ENCODE results near the gene NTSR2. TPM values are rescaled to one million over a fixed set of nuclear protein-coding genes. Genes with fewer than 3 reads are reported as not detected.

The NTSR2 gene
- total and polyA plus RNA-seq, 10 of the 15 experiments (the other 5 are each of a cell fraction or from before 2014, with no cell fraction given) = not detected

DNA sequence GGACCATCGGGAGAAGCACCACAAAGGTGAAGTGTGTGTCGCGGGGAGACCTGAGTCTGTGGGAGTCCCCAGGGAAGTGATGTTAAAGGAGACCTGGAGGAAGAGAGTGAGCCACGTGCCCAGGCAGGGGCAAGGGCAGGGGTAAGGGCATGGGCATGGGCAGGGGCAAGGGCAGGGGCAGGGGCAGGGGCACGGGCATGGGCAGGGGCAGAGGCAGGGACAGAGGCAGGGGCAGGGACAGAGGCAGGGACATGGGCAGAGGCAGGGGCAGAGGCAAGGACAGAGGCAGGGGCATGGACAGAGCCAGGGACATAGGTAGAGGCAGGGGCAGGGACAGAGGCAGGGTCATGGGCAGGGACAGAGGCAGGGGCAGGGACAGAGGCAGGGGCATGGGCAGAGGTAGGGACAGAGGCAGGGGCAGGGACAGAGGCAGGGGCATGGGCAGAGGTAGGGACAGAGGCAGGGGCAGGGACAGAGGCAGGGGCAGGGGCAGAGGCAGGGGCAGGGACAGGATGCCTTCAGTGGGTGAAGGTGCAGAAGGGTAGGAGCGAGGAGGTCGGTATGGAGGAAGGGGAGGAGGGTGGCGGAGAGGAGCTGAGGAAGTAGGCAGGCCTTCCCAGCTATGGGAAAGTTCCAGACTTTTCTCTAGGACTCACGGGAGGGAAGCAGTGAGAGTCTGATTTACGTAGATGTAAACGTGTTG lies 33.3 kb downstream of the NTSR2 start:
- H3K36me3 ChIP-seq (ENCODE audit: control insufficient read depth in 2 of 2, insufficient read depth in 2 of 2, low read length in 1 of 2) = no peaks in the 10 kb centered on the region
- H3K27me3 ChIP-seq (replicated peaks in 1 of 2; ENCODE audit: control insufficient read depth in 2 of 2, insufficient read depth in 2 of 2, low read length in 1 of 2) = no peaks in the 10 kb centered on the region; a peak in 1 of 4 replicates
- no peak overlapping the region for H3K4me2 ChIP-seq (ENCODE audit: control insufficient read depth, insufficient read depth)
- no peaks in the 10 kb centered on the region for H4K20me1 ChIP-seq (ENCODE audit: control insufficient read depth, insufficient read depth)
- intact Hi-C loops (cut with micrococcal nuclease; ENCODE audit: unreplicated experiment) = no loop called here
- no peak overlapping the region for H3K27ac ChIP-seq (ENCODE audit: control insufficient read depth, insufficient read depth)
- POLR2A ChIA-PET = no interaction called here
- no peaks in the 10 kb centered on the region for H3K4me1 ChIP-seq (ENCODE audit: control insufficient read depth, insufficient read depth, low read length)
- ATAC-seq (no peak), DNase-seq (ENCODE audit: low read depth, low spot score) (no peak), FAIRE-seq (no peak)
- H3K9ac ChIP-seq (ENCODE audit: control insufficient read depth, insufficient read depth, low read length) = no peak overlapping the region
- no peaks in the 10 kb centered on the region; the same call in 2 of the 3 replicates for H3K9me3 ChIP-seq (replicated peaks; ENCODE audit: control insufficient read depth, insufficient read depth, low read length)
- no peaks in the 10 kb centered on the region for H3K79me2 ChIP-seq (ENCODE audit: control insufficient read depth, insufficient read depth, low read length)
- BruUV-seq (replicated peaks) = no TSS peak
- 26% methylated on average over 11 of the region's 11 CpGs for WGBS (ENCODE audit: insufficient coverage, insufficient replicate concordance, low lambda C conversion rate, missing lambda C conversion rate)
- in situ Hi-C loops (cut with MboI) = no loop called here
- CTCF ChIA-PET = no interaction called here
- H3K4me3 ChIP-seq = no peak overlapping the region
- SMC1A ChIA-PET (ENCODE audit: uncharacterized antibody, unreplicated experiment) = no interaction called here
- RAD21 ChIA-PET (ENCODE audit: unreplicated experiment) = no interaction called here
- TF ChIP-seq BHLHE40 (IDR thresholded peaks at IDR 0.05; ENCODE audit: borderline replicate concordance in 1 of 2, low read depth in 2 of 2, low read length in 1 of 2) (no peak), ETV6 (conservative IDR thresholded peaks at IDR 0.05 in 1 of 2, IDR thresholded peaks at IDR 0.05 in 1 of 2; ENCODE audit: borderline replicate concordance in 1 of 2, low read depth in 1 of 2) (no peak), RUNX3 (IDR thresholded peaks at IDR 0.05; ENCODE audit: low read length) (no peak)
- TF ChIP-seq, protein P1, sequence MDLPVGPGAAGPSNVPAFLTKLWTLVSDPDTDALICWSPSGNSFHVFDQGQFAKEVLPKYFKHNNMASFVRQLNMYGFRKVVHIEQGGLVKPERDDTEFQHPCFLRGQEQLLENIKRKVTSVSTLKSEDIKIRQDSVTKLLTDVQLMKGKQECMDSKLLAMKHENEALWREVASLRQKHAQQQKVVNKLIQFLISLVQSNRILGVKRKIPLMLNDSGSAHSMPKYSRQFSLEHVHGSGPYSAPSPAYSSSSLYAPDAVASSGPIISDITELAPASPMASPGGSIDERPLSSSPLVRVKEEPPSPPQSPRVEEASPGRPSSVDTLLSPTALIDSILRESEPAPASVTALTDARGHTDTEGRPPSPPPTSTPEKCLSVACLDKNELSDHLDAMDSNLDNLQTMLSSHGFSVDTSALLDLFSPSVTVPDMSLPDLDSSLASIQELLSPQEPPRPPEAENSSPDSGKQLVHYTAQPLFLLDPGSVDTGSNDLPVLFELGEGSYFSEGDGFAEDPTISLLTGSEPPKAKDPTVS (IDR thresholded peaks at IDR 0.05; ENCODE audit: low read depth, low read length) = no peak
- TF ChIP-seq, protein P2, sequence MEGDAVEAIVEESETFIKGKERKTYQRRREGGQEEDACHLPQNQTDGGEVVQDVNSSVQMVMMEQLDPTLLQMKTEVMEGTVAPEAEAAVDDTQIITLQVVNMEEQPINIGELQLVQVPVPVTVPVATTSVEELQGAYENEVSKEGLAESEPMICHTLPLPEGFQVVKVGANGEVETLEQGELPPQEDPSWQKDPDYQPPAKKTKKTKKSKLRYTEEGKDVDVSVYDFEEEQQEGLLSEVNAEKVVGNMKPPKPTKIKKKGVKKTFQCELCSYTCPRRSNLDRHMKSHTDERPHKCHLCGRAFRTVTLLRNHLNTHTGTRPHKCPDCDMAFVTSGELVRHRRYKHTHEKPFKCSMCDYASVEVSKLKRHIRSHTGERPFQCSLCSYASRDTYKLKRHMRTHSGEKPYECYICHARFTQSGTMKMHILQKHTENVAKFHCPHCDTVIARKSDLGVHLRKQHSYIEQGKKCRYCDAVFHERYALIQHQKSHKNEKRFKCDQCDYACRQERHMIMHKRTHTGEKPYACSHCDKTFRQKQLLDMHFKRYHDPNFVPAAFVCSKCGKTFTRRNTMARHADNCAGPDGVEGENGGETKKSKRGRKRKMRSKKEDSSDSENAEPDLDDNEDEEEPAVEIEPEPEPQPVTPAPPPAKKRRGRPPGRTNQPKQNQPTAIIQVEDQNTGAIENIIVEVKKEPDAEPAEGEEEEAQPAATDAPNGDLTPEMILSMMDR (IDR thresholded peaks at IDR 0.05 in 2 of 3, conservative IDR thresholded peaks at IDR 0.05 in 1 of 3; ENCODE audit: control insufficient read depth in 2 of 3, extremely low read depth in 1 of 3, insufficient read depth in 1 of 3, low read depth in 3 of 3, low read length in 3 of 3) = no peak
- H2AFZ ChIP-seq (ENCODE audit: control insufficient read depth, low read depth, low read length) = no peak overlapping the region
